ENCODE results near the gene ACER1.
A peak's percentile ranks its signal among the peaks of the same experiment; 100 is the strongest.
"Not testable (repeated sequence)": the region's sequence is repeated elsewhere in the genome, so short reads cannot be mapped to it uniquely, and the experiment has no call there.

Gene ACER1, protein sequence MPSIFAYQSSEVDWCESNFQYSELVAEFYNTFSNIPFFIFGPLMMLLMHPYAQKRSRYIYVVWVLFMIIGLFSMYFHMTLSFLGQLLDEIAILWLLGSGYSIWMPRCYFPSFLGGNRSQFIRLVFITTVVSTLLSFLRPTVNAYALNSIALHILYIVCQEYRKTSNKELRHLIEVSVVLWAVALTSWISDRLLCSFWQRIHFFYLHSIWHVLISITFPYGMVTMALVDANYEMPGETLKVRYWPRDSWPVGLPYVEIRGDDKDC

DNA sequence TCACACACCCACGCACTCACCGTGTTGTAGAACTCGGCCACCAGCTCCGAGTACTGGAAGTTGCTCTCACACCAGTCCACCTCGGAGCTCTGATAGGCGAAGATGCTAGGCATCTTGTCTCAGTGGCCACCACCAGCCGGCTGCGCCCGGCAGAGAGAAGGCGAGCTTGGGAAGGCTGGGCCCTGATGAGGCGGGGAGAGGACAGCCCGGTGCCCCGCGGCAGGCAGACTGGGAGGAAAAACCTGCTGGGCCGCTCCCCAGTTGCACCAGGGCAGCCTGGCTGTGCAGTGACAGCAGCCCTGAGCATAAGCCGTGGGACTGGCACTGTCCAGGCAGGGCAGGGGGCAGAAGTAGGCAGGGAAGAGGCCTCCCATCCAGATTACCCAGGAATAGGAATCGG lies at the start of gene ACER1:
ACER1 (minus strand) TSS at position 174 of the 400 bp plus-strand sequence; CDS start at position 113, 61 bp downstream.
- no peak for DNase-seq (ENCODE audit: low read depth in 2 of 2)

DNA sequence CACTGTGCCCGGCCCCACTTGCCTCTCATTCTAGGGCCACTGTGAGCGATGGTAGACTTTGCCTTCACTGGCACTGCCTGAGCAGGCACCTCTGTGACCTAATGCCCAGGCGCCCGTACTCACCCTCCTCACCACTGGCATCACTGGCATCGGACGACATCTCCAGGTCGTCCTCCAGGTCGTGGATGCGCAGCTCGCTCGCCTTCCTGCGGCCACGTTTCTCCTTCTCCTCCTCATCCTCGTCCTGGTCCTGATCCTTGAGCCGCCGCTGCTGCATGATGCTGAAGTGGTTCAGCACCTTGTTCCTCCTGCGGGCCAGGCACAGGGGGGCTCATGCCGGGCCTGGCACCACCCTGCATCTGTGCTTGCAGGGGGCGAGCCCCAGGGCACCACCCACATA lies 49.8 kb upstream of the ACER1 start:
- no peak for DNase-seq (ENCODE audit: low read depth in 2 of 2)

DNA sequence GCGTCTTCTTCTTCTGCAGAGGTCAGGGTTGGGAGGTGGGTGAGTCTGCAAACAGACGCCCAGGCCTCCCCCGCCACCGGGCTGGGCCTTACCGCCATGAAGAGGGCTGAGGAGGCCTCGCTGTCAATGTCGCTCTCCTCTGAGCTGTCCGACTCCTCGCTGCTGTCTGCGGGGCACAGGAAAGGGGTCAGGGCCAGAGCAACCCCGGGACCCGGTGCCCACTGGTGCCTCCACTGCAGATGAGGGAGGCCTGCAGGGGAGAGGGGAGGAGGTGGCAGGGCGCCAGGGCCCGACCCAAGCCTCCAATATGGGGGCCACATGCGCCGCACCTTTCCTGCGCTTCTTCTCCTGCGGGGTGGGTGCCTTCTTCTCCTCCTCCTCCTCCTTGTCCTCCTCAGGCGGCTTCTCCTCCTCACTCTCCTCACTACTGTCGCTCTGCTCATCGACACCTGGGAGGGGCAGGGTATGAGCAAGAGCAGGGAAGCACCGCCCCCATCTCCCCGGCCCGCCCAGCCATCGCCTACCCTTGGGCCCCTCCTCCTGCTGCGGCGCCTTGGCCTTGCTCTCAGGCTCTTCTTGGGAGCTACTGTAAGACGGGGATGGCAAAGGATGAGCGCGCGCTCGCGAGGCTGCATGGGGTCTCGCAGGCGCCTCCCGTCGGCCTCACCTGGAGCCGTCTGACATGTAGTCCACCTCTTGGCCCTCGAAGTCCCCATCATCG lies 47.8 kb upstream of the ACER1 start:
- DNase-seq (ENCODE audit: low read depth in 2 of 2), result no peak

DNA sequence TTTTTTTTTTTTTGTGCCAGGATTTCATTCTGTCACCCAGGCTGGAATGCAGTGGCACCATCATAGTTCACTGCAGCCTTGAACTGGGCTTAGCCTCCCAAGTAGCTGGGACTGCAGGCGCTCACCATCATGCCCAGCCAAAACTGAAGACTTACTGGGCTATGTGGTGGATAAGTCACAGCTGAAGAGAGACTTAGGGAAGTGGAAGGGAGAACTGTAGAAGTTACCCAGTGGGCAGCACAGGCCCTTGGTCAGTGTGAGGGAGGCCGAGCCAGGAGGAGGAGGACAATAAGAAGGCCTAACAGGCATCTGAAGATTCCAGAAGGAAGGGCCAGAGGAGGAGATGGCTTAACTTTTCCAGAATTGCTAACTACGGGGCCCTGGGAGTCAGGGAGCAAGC lies 46.3 kb upstream of the ACER1 start:
- DNase-seq (ENCODE audit: low read depth in 2 of 2), result no peak

DNA sequence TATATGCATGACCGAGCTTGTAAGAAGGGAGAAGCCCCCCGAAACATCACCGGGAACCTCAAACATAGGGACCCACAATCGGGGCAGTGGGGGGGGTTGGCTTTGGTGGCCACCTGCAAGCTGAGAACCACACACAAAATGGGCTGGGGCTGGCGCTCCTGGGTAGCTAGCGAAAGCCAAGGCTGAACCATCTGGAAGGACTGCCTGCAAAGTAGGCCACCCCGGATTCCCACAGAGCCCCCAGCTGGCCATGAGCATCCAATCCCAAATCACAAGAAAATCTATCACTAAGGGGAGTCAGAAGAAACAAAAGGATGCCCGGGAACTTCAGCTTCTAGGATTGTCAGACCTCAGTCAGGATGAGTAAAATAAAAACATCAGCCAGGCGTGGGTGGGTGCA lies 45.1 kb upstream of the ACER1 start:
- no peak for DNase-seq (ENCODE audit: low read depth in 2 of 2)

DNA sequence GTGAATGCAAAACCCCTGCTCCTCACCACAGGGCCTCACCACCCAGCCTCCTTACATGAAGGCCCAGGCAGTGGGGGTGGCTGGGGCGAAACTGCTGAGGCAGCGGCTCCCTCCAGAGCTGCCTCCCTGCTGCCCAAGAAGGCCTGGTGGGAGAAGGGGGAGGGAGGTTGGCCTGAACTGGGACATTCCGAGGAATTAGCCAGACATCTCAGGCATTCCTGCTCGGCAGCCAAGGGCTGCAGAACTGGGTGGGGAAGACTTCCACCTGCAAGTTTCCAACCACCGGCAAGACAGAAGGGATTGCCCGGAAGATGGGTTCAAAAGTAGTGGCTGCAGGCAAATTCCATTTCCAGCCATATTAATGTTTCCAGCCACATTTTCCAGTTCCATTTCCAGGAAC lies 44.6 kb upstream of the ACER1 start:
- DNase-seq (ENCODE audit: low read depth in 2 of 2), result no peak

DNA sequence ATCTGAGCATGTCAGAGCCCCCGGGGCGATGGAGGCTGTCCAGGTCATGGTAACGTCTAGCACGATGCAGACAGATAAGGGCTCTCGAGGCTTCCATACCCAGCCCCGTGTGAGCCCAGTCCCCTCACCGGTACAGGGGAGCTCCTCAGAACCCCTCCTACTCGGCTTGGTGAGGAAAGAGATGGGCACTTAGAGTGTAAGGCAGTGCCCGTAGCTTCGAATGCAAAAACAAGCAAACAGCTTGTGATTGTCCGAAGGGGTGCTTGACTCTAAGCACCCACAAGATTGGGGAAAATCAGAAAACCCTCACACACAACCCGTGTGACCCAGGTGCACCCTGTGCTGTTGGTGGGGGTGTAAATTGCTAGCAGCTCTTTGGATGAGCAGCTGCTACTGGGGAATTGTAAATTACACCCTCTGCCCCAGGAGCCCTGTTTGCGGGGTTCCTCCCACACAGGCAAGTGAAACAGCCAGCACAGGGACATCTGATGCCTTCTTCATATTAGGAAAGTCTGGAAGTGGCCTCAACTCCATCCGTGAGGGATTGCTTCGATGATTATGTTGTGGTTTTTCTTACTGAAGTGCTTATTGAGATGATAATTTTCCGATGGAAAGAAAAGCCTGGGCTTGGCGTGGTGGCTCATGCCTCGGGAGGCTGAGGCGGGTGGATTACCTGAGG lies 43.2 kb upstream of the ACER1 start:
- no peak for DNase-seq (ENCODE audit: low read depth in 2 of 2)

DNA sequence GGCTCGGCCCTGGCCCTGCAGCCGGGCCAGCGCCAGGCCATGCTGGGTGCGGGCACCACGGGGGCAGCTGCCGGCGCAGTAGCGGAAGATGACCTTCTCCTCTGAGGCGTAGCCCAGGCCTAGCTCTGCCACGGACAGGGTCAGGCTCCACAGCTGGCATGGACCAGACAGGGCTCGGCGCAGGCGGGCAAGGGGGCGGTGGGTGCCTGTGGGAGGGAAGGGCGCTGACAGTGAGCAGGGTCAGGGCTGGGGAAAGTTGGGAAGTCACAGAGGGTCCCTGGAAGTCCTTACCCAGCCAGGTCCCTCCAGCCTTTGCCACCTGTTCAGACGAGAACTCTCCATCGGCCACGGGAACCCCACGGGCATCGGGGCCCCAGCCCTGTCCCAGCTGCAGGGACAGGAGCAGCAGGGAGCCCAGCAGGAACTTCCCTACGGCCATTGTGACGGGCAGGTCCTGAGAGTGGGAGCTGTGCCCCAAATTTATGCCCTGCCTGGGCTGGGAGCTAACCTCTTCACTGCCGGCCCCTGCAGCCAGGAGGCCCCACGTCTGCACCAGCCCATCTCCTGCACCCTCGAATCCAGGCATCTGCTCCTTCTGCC lies 42.1 kb upstream of the ACER1 start, which contains the start of gene PSPN:
PSPN (minus strand) TSS at position 523 of the 600 bp plus-strand sequence; CDS start at position 439, 84 bp downstream.
- no peak for DNase-seq (ENCODE audit: low read depth in 2 of 2)

DNA sequence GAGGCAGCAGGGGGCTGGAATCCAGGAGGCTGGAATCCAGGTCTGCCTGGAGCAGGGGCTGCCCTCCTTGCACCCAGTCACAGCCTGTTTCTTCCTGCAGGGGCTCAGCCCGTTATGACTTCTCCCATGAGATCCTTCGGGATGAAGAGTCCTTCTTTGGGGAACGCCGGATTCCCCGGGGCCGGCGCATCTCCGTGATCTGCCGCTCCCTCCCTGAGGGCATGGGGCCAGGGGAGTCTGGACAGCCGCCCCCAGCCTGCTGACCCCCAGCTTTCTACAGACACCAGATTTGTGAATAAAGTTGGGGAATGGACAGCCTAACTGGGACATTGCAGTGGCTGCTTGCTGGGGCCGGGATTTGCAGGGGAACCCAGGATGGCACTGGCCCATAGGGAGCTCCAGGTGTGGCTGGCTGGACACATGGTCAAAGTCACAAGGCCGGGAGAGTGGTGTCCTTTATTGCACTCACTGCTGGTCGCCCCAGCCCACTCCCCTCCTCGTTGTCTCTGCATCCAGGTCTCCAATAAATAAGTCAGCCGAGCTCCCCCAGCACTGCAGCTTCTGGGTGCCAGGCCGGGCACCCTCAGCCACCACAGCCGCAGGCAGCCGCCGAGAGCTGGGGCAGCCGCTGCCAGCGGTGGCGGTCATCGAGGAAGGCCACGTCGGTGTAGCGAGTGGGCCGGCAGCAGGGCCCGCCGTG lies 41.4 kb upstream of the ACER1 start:
- no peak for DNase-seq (ENCODE audit: low read depth in 2 of 2)

DNA sequence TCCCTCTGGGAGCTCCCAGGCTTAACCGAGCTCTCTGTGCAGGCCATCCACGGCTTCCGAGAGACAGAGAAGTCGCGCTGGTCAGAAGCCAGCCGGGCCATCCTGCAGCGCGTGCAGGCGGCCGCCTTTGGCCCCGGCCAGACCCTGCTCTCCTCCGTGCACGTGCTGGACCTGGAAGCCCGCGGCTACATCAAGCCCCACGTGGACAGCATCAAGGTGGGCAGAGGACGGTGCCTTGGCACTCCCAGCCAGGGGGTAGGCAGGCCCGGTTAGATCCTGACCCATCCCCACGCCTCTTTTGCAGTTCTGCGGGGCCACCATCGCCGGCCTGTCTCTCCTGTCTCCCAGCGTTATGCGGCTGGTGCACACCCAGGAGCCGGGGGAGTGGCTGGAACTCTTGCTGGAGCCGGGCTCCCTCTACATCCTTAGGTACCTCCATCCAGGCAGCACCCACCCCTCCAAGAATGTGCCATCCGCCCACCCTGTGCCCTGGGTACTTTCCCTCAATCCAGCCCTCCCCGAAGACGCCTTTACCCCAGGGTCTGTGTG lies 40.8 kb upstream of the ACER1 start:
- DNase-seq (ENCODE audit: low read depth in 2 of 2), result no peak

DNA sequence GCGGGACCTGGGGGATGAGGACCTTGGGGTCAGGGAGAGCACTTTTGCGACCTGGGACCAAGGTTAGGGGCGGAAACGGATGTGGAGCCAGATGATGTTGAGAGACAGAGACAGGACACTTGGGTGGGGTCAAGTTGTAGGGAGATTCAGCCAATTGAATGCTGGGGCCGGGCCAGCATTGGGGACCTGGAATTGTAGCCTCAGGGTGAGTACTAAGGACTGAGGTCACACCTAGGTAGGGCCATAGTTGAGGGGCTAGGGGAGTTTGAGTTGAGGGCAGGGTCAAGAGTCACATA lies 40.3 kb upstream of the ACER1 start:
- DNase-seq (ENCODE audit: low read depth in 2 of 2), result no peak

DNA sequence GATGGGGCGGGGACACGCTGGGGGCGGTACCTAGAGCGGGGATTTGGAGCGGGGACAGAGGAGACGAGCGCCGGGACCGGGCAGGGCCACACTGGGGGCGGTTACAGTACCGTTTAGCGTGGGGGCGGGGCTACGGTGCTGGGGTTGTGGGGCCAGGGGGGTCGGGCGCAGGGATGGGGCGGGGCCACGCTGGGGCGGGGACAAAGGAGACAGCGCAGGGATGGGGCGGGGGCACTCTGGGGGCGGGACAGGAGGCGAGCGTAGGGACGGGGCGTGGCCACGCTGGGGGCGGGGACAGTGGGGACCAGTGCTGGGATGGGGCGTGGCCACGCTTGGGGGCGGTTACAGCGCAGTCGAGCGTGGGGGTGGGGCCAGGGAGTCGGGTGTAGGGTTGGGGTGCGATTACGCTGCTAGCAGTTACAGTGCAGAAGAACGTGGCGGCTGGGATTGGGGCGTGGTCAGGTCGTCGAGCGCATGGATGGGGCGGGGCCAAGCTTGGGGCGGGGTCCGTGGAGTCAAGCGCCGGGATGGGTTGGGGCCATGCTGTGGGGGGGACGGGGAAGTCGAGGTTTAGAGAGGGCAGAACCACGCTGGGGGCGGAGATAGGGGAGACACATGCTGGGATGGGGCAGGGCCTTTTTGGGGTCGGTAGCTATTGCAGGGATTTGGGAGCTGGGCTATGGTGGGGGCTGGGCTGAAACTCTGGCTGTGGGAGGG lies 39.8 kb upstream of the ACER1 start:
- peak; percentile 92 to 97 for DNase-seq (ENCODE audit: low read depth in 2 of 2)

DNA sequence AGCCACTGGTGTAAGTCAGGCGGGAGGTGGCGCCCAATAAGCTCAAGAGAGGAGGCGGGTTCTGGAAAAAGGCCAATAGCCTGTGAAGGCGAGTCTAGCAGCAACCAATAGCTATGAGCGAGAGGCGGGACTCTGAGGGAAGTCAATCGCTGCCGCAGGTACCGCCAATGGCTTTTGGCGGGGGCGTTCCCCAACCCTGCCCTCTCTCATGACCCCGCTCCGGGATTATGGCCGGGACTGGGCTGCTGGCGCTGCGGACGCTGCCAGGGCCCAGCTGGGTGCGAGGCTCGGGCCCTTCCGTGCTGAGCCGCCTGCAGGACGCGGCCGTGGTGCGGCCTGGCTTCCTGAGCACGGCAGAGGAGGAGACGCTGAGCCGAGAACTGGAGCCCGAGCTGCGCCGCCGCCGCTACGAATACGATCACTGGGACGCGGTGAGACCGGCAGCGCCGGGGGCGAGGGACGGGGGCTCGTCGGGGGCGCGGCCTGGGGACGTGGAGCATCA lies 39.2 kb upstream of the ACER1 start, which contains the start of gene ALKBH7:
ALKBH7 (plus strand) TSS at position 201 of the 502 bp plus-strand sequence; CDS start at position 228, 27 bp downstream.
- DNase-seq (ENCODE audit: low read depth in 2 of 2), result peak; percentile 82 to 92

DNA sequence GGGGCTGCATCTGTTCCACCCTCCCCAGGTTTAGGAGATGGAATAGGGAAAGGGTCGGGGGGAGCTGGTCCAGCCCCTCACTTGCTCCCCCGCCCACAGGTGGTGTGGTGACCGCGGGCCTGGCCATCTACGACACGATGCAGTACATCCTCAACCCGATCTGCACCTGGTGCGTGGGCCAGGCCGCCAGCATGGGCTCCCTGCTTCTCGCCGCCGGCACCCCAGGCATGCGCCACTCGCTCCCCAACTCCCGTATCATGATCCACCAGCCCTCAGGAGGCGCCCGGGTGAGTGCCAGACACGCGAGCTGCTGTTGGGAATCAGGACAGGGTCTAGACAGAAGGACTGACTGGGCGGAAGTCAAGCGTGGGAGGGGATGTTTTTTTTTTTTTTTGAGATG lies 30.9 kb upstream of the ACER1 start:
- no peak for DNase-seq (ENCODE audit: low read depth in 2 of 2)

DNA sequence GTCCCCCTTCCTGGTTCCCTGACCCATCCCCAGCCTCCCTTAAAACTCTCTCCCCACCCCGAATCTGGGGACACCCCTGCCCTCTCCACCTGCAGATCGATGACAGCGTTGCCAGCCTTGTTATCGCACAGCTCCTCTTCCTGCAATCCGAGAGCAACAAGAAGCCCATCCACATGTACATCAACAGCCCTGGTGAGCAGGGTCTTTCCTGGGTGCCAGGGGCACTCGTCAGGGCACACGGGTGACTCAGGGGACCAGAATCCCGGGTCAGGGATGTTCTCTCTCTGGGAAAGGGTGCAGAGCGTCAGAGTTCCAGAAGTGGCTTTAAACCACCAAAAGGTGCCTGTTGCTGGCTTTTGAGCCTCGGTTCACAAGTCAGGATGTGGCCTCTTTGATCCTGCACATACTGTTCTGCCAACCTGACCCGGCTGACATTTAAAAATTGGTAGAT lies 29.0 kb upstream of the ACER1 start:
- DNase-seq (ENCODE audit: low read depth in 2 of 2), result no peak

DNA sequence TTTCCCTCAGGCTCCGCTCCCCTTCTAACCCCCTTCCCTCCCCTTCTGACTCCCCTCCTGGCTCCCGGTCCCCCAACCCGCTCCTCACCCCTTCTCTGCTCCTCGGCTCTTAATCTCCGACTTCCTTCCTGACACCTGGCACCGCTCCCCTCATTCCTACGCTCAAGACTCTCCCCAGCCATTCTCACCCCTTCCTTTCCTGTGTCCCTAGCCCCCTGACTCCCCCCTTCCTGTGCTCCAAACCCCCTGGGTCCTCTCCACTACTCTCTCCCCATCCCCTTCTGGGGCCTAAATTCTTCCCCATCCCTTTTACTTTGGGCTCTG lies 28.6 kb upstream of the ACER1 start:
- no peak for DNase-seq (ENCODE audit: low read depth in 2 of 2)

DNA sequence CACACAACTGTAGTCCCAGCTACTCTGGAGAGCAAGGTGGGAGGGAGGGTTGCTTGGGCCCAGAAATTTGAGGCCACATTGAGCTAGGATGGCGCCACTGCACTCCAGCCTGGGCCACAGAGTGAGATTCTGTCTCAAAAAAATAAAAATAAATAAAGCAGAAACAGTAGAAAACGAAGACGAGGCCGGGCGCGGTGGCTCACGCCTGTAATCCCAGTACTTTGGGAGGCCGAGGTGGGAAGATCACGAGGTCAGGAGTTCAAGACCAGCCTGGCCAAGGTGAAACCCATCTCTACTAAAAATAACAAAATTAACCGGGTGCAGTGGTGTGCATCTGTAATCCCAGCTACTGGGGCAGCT lies 27.4 kb upstream of the ACER1 start:
- DNase-seq (ENCODE audit: low read depth in 2 of 2), result not testable (repeated sequence)

DNA sequence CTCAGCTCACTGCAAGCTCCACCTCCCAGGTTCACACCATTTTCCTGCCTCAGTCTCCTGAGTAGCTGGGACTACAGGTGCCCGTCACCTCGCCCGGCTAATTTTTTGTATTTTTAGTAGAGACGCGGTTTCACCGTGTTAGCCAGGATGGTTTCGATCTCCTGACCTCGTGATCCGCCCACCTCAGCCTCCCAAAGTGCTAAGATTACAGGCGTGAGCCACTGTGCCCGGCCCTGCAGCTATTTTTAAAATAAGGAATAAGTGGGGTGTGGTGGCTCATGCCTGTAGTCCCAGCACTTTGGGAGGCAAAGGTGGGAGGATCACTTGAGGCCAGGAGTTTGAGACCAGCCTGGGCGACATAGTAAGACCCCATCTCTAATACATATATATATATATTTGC lies 27.0 kb upstream of the ACER1 start:
- not testable (repeated sequence) for DNase-seq (ENCODE audit: low read depth in 2 of 2)

DNA sequence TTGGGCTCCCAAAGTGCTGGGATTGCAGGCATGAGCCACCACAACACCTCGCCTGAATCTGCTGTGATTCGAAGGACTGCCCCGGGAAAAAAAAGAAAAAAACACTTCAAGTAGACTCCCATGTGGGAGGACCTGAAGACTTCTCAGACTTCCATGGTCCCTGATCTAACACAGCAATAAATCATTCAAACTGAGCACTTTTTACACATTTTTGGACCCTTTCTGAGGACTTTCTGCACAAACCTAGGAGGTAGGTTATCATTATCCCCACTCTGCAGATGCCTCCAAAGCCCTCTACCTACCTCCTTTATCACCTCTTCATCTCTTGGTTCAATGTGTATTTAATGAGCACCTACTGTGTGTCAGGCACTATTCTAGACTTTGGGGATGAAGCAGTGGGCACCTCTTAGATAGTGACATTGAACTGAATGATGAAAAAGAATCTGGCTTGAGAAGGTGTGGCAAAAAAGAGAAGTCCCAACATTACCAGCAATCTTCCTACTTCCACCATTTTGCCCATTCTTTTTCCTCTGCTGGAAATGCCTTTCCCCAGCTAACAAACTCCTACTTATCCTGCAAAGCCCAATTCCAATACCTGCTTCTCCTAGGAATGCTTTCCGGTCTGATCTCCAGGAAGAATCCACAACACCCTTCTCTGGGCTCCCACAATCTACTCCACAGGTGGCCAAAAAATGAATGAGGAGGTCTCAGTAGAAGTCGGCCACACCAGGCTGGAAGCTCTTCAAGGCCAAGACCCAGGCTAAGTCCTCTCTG lies 26.3 kb upstream of the ACER1 start:
- no peak for DNase-seq (ENCODE audit: low read depth in 2 of 2)

DNA sequence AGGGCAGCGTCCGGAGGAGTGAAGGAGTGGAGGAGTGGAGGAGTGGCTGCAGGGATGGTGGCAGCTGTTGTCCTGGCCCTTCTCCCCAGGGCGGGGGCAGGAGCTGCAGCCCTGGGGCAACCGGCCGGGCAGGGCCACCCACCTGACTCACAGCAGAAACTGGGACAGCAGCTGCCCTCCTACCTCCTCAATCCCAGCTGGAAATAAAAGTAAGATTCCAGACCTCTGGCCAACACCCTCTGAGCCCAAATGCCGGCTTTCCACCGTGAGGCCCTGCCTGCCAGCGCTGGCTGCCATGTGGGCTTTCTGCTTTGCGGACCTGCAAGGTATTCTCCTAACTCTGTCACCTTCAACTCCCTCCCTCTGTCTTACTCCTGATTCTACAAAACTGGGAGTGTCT lies 24.6 kb upstream of the ACER1 start:
- DNase-seq (ENCODE audit: low read depth in 2 of 2), result no peak

Measured in stimulated activated CD8-positive, alpha-beta memory T cell treated with anti-CD3 and anti-CD28 coated beads, Interleukin-2, amount 100 ng/mL, for 1 hour (primary cell).